Vagina (tissue), 2 donors: Measurements from ENCODE around the gene TTC1. TPM values are rescaled to one million over a fixed set of nuclear protein-coding genes. Genes with fewer than 3 reads are reported as not detected.

Experiments
- DNase-seq, 2 donors: peaks; one replicate each; pipeline ENCODE4 v3.0.0-alpha.2; 2017; ENCODE audit errors: extremely low spot score in 2 of 2
- H3K27ac ChIP-seq: fragments of 200-600 bp; sonication (generic); one replicate; pipeline ENCODE4 v1.5.1; 2019
- H3K27me3 ChIP-seq: fragments of 200-600 bp; sonication (generic); one replicate; pipeline ENCODE4 v1.5.1; 2019
- H3K36me3 ChIP-seq, 2 donors: fragments of 200-600 bp; sonication (generic); one replicate each; pipeline ENCODE4 v1.5.1; 2017 to 2019
- H3K4me1 ChIP-seq: fragments of 200-600 bp; sonication (generic); one replicate; pipeline ENCODE4 v1.5.1; 2019
- H3K4me3 ChIP-seq, 2 donors: fragments of 200-600 bp; sonication (generic); 1 replicate in 1 of 2; 2 replicates in 1 of 2; pipeline ENCODE4 v1.5.1; 2016 to 2019
- H3K9me3 ChIP-seq: fragments of 200-600 bp; sonication (generic); one replicate; pipeline ENCODE4 v1.5.1; 2019
- CTCF ChIP-seq, 3 experiments: fragments of 450-650 bp in 2 of 3; fragments of 200-600 bp in 1 of 3; sonication (generic) in 1 of 3; IDR thresholded peaks; one replicate each; pipeline ENCODE4 v1.5.1; 2017 to 2019; ENCODE audit warnings: antibody characterized with exemption in 3 of 3, mild to moderate bottlenecking in 2 of 3, moderate library complexity in 2 of 3
- POLR2A ChIP-seq, 2 donors: fragments of 450-650 bp; IDR thresholded peaks; one replicate each; pipeline ENCODE4 v1.6.1; 2017; ENCODE audit warnings: antibody characterized with exemption in 2 of 2, mild to moderate bottlenecking in 2 of 2, moderate library complexity in 2 of 2
- POLR2AphosphoS5 ChIP-seq, 2 donors: sonication (generic); formaldehyde crosslinking; IDR thresholded peaks; one replicate each; pipeline ENCODE4 v1.9.0; 2017; ENCODE audit warnings: antibody characterized with exemption in 2 of 2, mild to moderate bottlenecking in 2 of 2, low read depth in 1 of 2; ENCODE audit not compliant: insufficient read depth in 1 of 2
- intact Hi-C: fragments of 100-400 bp; cut with DNase I; formaldehyde crosslinking; loops from one replicate; pipeline ENCODE4 v1.15.1; 2023
- total RNA-seq: library from RNA; depleted of rRNA; stranded (reverse); fragments of >200 nt; gene quantifications from one replicate; pipeline ENCODE4 v1.2.3, GENCODE V29; 2016

Gene TTC1
- total RNA-seq, 1 donor from 2014 or later = 29.7 TPM

GRCh38 chr5:160088805-160089204, 79.9 kb downstream of the TTC1 start:
- no peak overlapping the region for H3K27ac ChIP-seq
- TF ChIP-seq POLR2AphosphoS5 (IDR thresholded peaks at IDR 0.05; ENCODE audit: insufficient read depth in 1 of 2, low read depth in 1 of 2) (no peak), CTCF (IDR thresholded peaks at IDR 0.05) (no peak), POLR2A (IDR thresholded peaks at IDR 0.05) (no peak)
- no peaks in the 10 kb centered on the region for H3K9me3 ChIP-seq
- DNase-seq = no peak
- no peaks in the 10 kb centered on the region for H3K4me1 ChIP-seq
- peaks cover 0 to 19% of the 10 kb centered on the region in 2 donors for H3K36me3 ChIP-seq
- H3K27me3 ChIP-seq = no peaks in the 10 kb centered on the region
- H3K4me3 ChIP-seq = no peak overlapping the region
- intact Hi-C loops = no loop called here

GRCh38 chr5:160089531-160089930, 80.6 kb downstream of the TTC1 start:
- TF ChIP-seq POLR2AphosphoS5 (IDR thresholded peaks at IDR 0.05; ENCODE audit: insufficient read depth in 1 of 2, low read depth in 1 of 2) (no peak), CTCF (IDR thresholded peaks at IDR 0.05) (no peak), POLR2A (IDR thresholded peaks at IDR 0.05) (no peak)
- H3K4me3 ChIP-seq = no peak overlapping the region
- H3K9me3 ChIP-seq = no peaks in the 10 kb centered on the region
- no peak for DNase-seq
- H3K27me3 ChIP-seq = no peaks in the 10 kb centered on the region
- intact Hi-C loops = no loop called here
- H3K4me1 ChIP-seq = no peaks in the 10 kb centered on the region
- H3K27ac ChIP-seq = no peak overlapping the region
- peaks cover 0 to 19% of the 10 kb centered on the region in 2 donors for H3K36me3 ChIP-seq

GRCh38 chr5:160090059-160090458, 81.1 kb downstream of the TTC1 start:
- Histone ChIP-seq H3K4me1 (no peaks in the 10 kb centered on the region), H3K27me3 (no peaks in the 10 kb centered on the region), H3K9me3 (no peaks in the 10 kb centered on the region), H3K36me3 (peaks cover 0 to 19% of the 10 kb centered on the region in 2 donors), H3K27ac (no peak overlapping the region), H3K4me3 (no peak overlapping the region)
- DNase-seq = no peak
- TF ChIP-seq CTCF (IDR thresholded peaks at IDR 0.05) = no peak
- no peak for TF ChIP-seq POLR2A (IDR thresholded peaks at IDR 0.05)
- no peak for TF ChIP-seq POLR2AphosphoS5 (IDR thresholded peaks at IDR 0.05; ENCODE audit: insufficient read depth in 1 of 2, low read depth in 1 of 2)
- intact Hi-C loops = no loop called here

- DNase-seq = no peak
- H3K4me3 ChIP-seq = no peak overlapping the region
- H3K4me1 ChIP-seq = no peaks in the 10 kb centered on the region
- no peaks in the 10 kb centered on the region for H3K9me3 ChIP-seq
- H3K27ac ChIP-seq = no peak overlapping the region
- TF ChIP-seq CTCF (IDR thresholded peaks at IDR 0.05) (no peak), POLR2AphosphoS5 (IDR thresholded peaks at IDR 0.05; ENCODE audit: insufficient read depth in 1 of 2, low read depth in 1 of 2) (no peak), POLR2A (IDR thresholded peaks at IDR 0.05) (no peak)
- intact Hi-C loops = no loop called here
- H3K36me3 ChIP-seq = peaks cover 0 to 19% of the 10 kb centered on the region in 2 donors
- H3K27me3 ChIP-seq = no peaks in the 10 kb centered on the region
Observed at GRCh38 chr5:160092514-160092913, 83.6 kb downstream of the TTC1 start.

GRCh38 chr5:160092960-160093707, 84.2 kb downstream of the TTC1 start:
- Histone ChIP-seq H3K4me1 (peaks cover 5% of the 10 kb centered on the region), H3K27ac (no peak overlapping the region), H3K36me3 (peaks cover 0 to 19% of the 10 kb centered on the region in 2 donors), H3K4me3 (no peak overlapping the region), H3K9me3 (no peaks in the 10 kb centered on the region), H3K27me3 (no peaks in the 10 kb centered on the region)
- TF ChIP-seq POLR2A (IDR thresholded peaks at IDR 0.05) (no peak), POLR2AphosphoS5 (IDR thresholded peaks at IDR 0.05; ENCODE audit: insufficient read depth in 1 of 2, low read depth in 1 of 2) (no peak), CTCF (IDR thresholded peaks at IDR 0.05) (no peak)
- intact Hi-C loops = no loop called here
- no peak for DNase-seq
